B cell (primary cell): Measurements from ENCODE around the gene TRA2B. TPM values are rescaled to one million over a fixed set of nuclear protein-coding genes. Genes with fewer than 3 reads are reported as not detected.

Experiments used
- ATAC-seq: fragments of 200-7000 bp; cut with Tn5 transposase; one replicate; pipeline ENCODE4 v1.10.0; 2021; ENCODE audit warnings: low read depth, mild to moderate bottlenecking, moderate number of reproducible peaks, moderate library complexity
- CTCF ChIA-PET: fragments of 350-600 bp; sonication (Branson Sonifier 250); formaldehyde crosslinking; loops from one replicate; lab custom pipeline; 2021; ENCODE audit warnings: antibody characterized with exemption, inconsistent platforms; lab: Charles Lee
- POLR2A ChIA-PET: fragments of 350-600 bp; sonication (Branson Sonifier 250); formaldehyde crosslinking; loops from one replicate; lab custom pipeline; 2021; ENCODE audit warnings: antibody characterized with exemption; lab: Charles Lee
- DNase-seq: peaks from one replicate; pipeline ENCODE4 v3.0.0; 2013
- H2AFZ ChIP-seq: 2 replicates; pipeline ENCODE4 v1.6.1; 2012; ENCODE audit warnings: mild to moderate bottlenecking, low read depth, low read length; ENCODE audit not compliant: insufficient read depth, poor library complexity, severe bottlenecking
- H3K27ac ChIP-seq, 2 donors: 1 replicate in 1 of 2; 2 replicates in 1 of 2; pipeline ENCODE4 v1.5.1; 2012 to 2013; ENCODE audit warnings: low read length in 2 of 2, mild to moderate bottlenecking in 2 of 2, moderate library complexity in 1 of 2
- H3K27me3 ChIP-seq, 4 experiments: fragments of 200-600 bp in 1 of 4; sonication (generic) in 1 of 4; replicated peaks in 1 of 4; 1 replicate in 2 of 4; 2 replicates in 2 of 4; pipeline versions ENCODE4 v1.6.1 to v1.7.0; 2013 to 2016; ENCODE audit warnings: low read length in 3 of 4, mild to moderate bottlenecking in 2 of 4, mixed read lengths in 1 of 4, moderate library complexity in 1 of 4; ENCODE audit not compliant: insufficient read depth in 4 of 4, control insufficient read depth in 3 of 4; ENCODE audit errors: control extremely low read depth in 1 of 4
- H3K36me3 ChIP-seq, 2 experiments: replicated peaks in 1 of 2; 1 replicate in 1 of 2; 2 replicates in 1 of 2; pipeline versions ENCODE4 v1.6.1 to v1.7.1; 2013; ENCODE audit warnings: low read length in 1 of 2; ENCODE audit not compliant: insufficient read depth in 2 of 2, control insufficient read depth in 1 of 2; ENCODE audit errors: control extremely low read depth in 1 of 2, extremely low read depth in 1 of 2
- H3K4me1 ChIP-seq, 2 donors: fragments of 200-600 bp in 1 of 2; sonication (generic) in 1 of 2; 1 replicate in 1 of 2; 2 replicates in 1 of 2; pipeline versions ENCODE4 v1.5.1 to v1.6.1; 2013 to 2017; ENCODE audit warnings: low read length in 2 of 2; ENCODE audit not compliant: control insufficient read depth in 2 of 2, insufficient read depth in 2 of 2
- H3K4me2 ChIP-seq: replicated peaks from 2 replicates; pipeline ENCODE3; 2012; ENCODE audit warnings: mild to moderate bottlenecking, low read depth, low read length; ENCODE audit not compliant: poor library complexity, severe bottlenecking
- H3K4me3 ChIP-seq, 5 experiments: fragments of 200-600 bp in 1 of 5; sonication (generic) in 1 of 5; 1 replicate in 3 of 5; 2 replicates in 2 of 5; pipeline versions ENCODE4 v1.5.1 to v1.7.0; 2011 to 2016; ENCODE audit warnings: low read length in 4 of 5, mild to moderate bottlenecking in 4 of 5, low read depth in 2 of 5, control low read depth in 1 of 5, moderate library complexity in 1 of 5; ENCODE audit not compliant: insufficient read depth in 1 of 5; ENCODE audit errors: control extremely low read depth in 1 of 5, extremely low read depth in 1 of 5
- H3K79me2 ChIP-seq: fragments of 200-600 bp; sonication (generic); one replicate; pipeline ENCODE4 v1.6.0; 2016; ENCODE audit warnings: low read length; ENCODE audit not compliant: control insufficient read depth, insufficient read depth
- H3K9ac ChIP-seq: fragments of 200-600 bp; sonication (generic); 2 replicates; pipeline ENCODE4 v1.6.1; 2017; ENCODE audit warnings: mild to moderate bottlenecking, low read length, moderate library complexity
- H3K9me3 ChIP-seq, 3 donors: one replicate each; pipeline versions ENCODE4 v1.6.1 to v1.7.1; 2013; ENCODE audit warnings: low read length in 2 of 3; ENCODE audit not compliant: control insufficient read depth in 2 of 3, insufficient read depth in 1 of 3; ENCODE audit errors: control extremely low read depth in 1 of 3
- H4K20me1 ChIP-seq: 2 replicates; pipeline ENCODE4 v1.6.0; 2012; ENCODE audit warnings: mild to moderate bottlenecking, low read length; ENCODE audit not compliant: insufficient read depth, control insufficient read depth, poor library complexity, severe bottlenecking
- H3K27ac Mint-ChIP-seq: one replicate; pipeline ENCODE4 v1.8.0; 2021; ENCODE audit warnings: mixed read lengths
- H3K27me3 Mint-ChIP-seq: one replicate; pipeline ENCODE4 v1.8.0; 2021; ENCODE audit warnings: mixed read lengths
- H3K4me1 Mint-ChIP-seq: one replicate; pipeline ENCODE4 v1.8.0; 2021; ENCODE audit warnings: mixed read lengths
- H3K4me3 Mint-ChIP-seq: one replicate; pipeline ENCODE4 v1.8.0; 2021; ENCODE audit warnings: mixed read lengths
- H3K9me3 Mint-ChIP-seq: one replicate; pipeline ENCODE4 v1.8.0; 2022; ENCODE audit warnings: mixed read lengths; ENCODE audit not compliant: insufficient read depth
- EZH2 ChIP-seq: IDR thresholded peaks from 2 replicates; pipeline ENCODE4 v1.6.1; 2012; ENCODE audit warnings: borderline replicate concordance, low read depth, mild to moderate bottlenecking, moderate library complexity, low read length; ENCODE audit not compliant: insufficient read depth, poor library complexity, severe bottlenecking
- WGBS: methylation state at CpG from one replicate; pipeline ENCODE4 v1.1.5; 2013; ENCODE audit warnings: missing lambda C conversion rate; ENCODE audit not compliant: insufficient coverage; 5-methylcytosine and 5-hydroxymethylcytosine counted together
- intact Hi-C: fragments of 100-400 bp; cut with micrococcal nuclease; formaldehyde crosslinking; loops from one replicate; pipeline ENCODE4 v1.10.0; 2022
- polyA plus RNA-seq: library from polyadenylated mRNA; depleted of rRNA; stranded (reverse); fragments of >200 nt; gene quantifications from 2 replicates; pipeline ENCODE4 v1.2.3, GENCODE V29; 2012
- total RNA-seq, 2 donors: library from RNA; stranded (reverse); fragments of 120-200 nt in 1 of 2; gene quantifications; 1 replicate in 1 of 2; 2 replicates in 1 of 2; pipeline versions ENCODE4 v1.2.3 to v1.2.4, GENCODE V29; 2013 to 2022
- TF ChIP-seq, protein P1 (sequence below): fragments of 200-600 bp; IDR thresholded peaks from one replicate; pipeline ENCODE4 v1.8.0; 2022; ENCODE audit warnings: antibody characterized with exemption, mild to moderate bottlenecking

The TRA2B gene
- total and polyA plus RNA-seq, 2 donors (not counting 1 experiment from before 2014, with no cell fraction given) = 220 to 1,062 TPM

DNA sequence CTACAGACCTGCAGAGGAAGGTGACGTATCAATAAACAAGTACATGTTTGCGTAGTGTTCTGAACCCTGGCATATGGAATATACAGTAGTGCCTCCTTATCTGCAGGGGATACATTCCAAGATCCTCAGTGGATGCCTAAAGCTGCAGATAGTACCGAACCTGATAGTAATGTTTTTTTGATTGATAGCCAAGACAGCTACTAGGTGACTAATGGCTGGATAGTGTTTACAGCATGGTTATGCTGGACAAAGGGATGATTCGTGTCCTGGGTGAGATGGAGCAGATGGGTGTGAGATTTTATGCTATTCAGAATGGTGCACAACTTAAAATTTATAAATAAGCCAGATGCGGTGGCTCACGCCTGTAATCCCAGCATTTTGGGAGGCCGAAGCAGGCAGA, 57.2 kb downstream of the TRA2B start:
- TF ChIP-seq EZH2 = no peak
- TF ChIP-seq, protein P1, sequence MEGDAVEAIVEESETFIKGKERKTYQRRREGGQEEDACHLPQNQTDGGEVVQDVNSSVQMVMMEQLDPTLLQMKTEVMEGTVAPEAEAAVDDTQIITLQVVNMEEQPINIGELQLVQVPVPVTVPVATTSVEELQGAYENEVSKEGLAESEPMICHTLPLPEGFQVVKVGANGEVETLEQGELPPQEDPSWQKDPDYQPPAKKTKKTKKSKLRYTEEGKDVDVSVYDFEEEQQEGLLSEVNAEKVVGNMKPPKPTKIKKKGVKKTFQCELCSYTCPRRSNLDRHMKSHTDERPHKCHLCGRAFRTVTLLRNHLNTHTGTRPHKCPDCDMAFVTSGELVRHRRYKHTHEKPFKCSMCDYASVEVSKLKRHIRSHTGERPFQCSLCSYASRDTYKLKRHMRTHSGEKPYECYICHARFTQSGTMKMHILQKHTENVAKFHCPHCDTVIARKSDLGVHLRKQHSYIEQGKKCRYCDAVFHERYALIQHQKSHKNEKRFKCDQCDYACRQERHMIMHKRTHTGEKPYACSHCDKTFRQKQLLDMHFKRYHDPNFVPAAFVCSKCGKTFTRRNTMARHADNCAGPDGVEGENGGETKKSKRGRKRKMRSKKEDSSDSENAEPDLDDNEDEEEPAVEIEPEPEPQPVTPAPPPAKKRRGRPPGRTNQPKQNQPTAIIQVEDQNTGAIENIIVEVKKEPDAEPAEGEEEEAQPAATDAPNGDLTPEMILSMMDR = no peak
- Histone ChIP-seq H3K4me1 (no peaks in the 10 kb centered on the region), H3K4me2 (no peak overlapping the region), H3K9ac (no peak overlapping the region), H3K36me3 (no peaks in the 10 kb centered on the region), H3K79me2 (no peaks in the 10 kb centered on the region), H3K9me3 (no peaks in the 10 kb centered on the region), H3K27ac (no peak overlapping the region), H3K4me3 (no peak overlapping the region), H4K20me1 (no peaks in the 10 kb centered on the region), H3K27me3 (no peaks in the 10 kb centered on the region), H2AFZ (no peak overlapping the region)
- H3K4me3 Mint-ChIP-seq = no peak overlapping the region
- H3K4me1 Mint-ChIP-seq = no peaks in the 10 kb centered on the region
- DNase-seq = no peak
- POLR2A ChIA-PET = no interaction called here
- peaks cover 22% of the 10 kb centered on the region for H3K27me3 Mint-ChIP-seq
- intact Hi-C loops = no loop called here
- ATAC-seq = no peak
- H3K9me3 Mint-ChIP-seq = no peaks in the 10 kb centered on the region
- CTCF ChIA-PET = no interaction called here
- H3K27ac Mint-ChIP-seq = no peak overlapping the region
- WGBS = 95% methylated on average over 6 of the region's 7 CpGs

DNA sequence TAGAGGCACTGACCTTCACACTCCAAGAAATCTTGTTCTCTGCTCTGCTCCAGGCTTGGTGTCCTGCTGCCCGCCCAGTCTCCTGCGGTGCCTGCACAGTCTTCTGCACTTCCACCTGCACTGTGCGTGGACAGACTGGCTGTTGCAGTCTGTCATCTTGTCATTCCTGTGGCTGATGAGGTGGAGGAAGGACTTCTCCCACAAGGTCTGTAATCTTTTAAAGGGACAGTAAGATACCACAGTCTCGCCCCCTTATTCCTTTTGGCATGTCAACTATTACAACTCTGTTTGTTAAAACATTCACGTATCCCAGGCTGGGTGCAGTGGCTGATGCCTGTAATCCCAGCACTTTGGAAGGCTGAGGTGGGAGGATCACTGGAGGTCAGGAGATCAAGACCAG, 58.9 kb downstream of the TRA2B start:
- no peak overlapping the region for H3K27ac Mint-ChIP-seq
- CTCF ChIA-PET = interaction anchor here (0.9 kb wide), 1 partner anchor 20 kb away, joined by 3 read pairs; no protein-coding TSS in a partner anchor
- no peaks in the 10 kb centered on the region for H3K9me3 Mint-ChIP-seq
- Histone ChIP-seq H3K4me2 (no peak overlapping the region), H3K79me2 (no peaks in the 10 kb centered on the region), H3K36me3 (no peaks in the 10 kb centered on the region), H3K9me3 (no peaks in the 10 kb centered on the region), H3K9ac (no peak overlapping the region), H3K27ac (no peak overlapping the region), H3K4me1 (no peaks in the 10 kb centered on the region), H4K20me1 (no peaks in the 10 kb centered on the region), H3K4me3 (no peak overlapping the region), H2AFZ (no peak overlapping the region), H3K27me3 (no peaks in the 10 kb centered on the region)
- no peak for DNase-seq
- no peak for ATAC-seq
- POLR2A ChIA-PET = no interaction called here
- WGBS = 82% methylated on average over 2 of the region's 5 CpGs
- H3K4me3 Mint-ChIP-seq = no peak overlapping the region
- TF ChIP-seq EZH2 = no peak
- TF ChIP-seq, protein P1 = no peak
- H3K4me1 Mint-ChIP-seq = no peaks in the 10 kb centered on the region
- H3K27me3 Mint-ChIP-seq = peaks cover 27% of the 10 kb centered on the region
- intact Hi-C loops = no loop called here
